Upper lobe of right lung (tissue), 1 donor: ENCODE measurements around the gene SOWAHB. TPM values are rescaled to one million over a fixed set of nuclear protein-coding genes. Genes with fewer than 3 reads are reported as not detected.

ENCODE experiments used
- ATAC-seq: fragments of 200-7000 bp; cut with Tn5 transposase; one replicate; pipeline ENCODE4 v1.9.1; 2020; ENCODE audit warnings: mild to moderate bottlenecking, moderate library complexity
- DNase-seq: peaks from one replicate; pipeline ENCODE4 v3.0.0-alpha.2; 2020
- H3K27ac ChIP-seq: fragments of 200-600 bp; one replicate; pipeline ENCODE4 v1.8.0; 2022
- H3K27me3 ChIP-seq: fragments of 200-600 bp; one replicate; pipeline ENCODE4 v1.8.0; 2022; ENCODE audit warnings: mild to moderate bottlenecking
- H3K36me3 ChIP-seq: fragments of 200-600 bp; one replicate; pipeline ENCODE4 v1.8.0; 2022
- H3K4me1 ChIP-seq: fragments of 200-600 bp; one replicate; pipeline ENCODE4 v1.8.0; 2022
- H3K4me3 ChIP-seq: fragments of 200-600 bp; one replicate; pipeline ENCODE4 v1.8.0; 2022; ENCODE audit warnings: mild to moderate bottlenecking
- H3K9me3 ChIP-seq: fragments of 200-600 bp; one replicate; pipeline ENCODE4 v1.8.0; 2022
- intact Hi-C: fragments of 100-400 bp; cut with DNase I; formaldehyde crosslinking; loops from one replicate; pipeline ENCODE4 v1.11.0; 2022
- total RNA-seq: library from RNA; stranded (reverse); fragmentation: NEBNext Ultra II Directional; extraction: Animal tissue kit (Norgen Biotek cat#: 25700); gene quantifications from one replicate; pipeline ENCODE4 v1.2.1, GENCODE V29; 2021
- TF ChIP-seq, protein P1 (sequence below): fragments of 200-600 bp; IDR thresholded peaks from one replicate; pipeline ENCODE4 v1.8.0; 2022; ENCODE audit warnings: antibody characterized with exemption
- donor health status: DM: no; HTN: yes; CAD: no; lungs with severe emphysema.

Gene SOWAHB
- total RNA-seq, 1 donor from 2014 or later: 2.5 TPM

DNA sequence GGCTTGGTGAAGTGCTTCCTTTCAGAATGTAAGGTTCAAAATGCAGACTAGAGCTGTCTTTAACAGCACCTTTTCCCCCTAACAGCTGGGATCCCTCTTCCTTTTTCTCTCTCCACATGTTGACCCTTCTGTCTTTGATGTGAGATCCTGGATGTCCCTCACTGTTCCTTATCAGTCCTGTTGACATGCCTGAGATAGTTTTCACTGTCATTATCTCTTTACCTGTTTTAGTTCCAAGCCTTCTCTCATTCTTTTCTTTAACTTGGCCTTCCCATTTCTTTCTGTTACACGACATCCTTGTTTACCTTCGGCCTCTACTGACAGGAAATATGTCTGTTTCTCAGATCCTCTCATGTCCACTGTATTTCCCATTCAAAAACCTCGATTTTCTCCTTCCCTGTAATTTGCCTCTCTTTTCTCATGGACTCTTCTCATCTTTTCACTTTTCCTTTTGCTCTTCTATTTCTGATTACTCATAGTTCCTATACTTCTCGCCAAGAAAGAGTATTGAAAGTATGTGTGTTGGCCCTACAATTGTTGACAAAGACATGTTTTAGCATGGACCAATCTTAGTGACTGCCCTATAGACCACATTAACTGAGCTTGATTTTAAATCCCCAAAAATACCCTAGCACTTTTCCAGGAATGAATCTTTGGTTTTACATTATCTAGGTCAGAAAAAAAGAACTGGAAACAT lies 1.2 kb upstream of the SOWAHB start:
- Histone ChIP-seq H3K27me3 (peaks cover 21% of the 10 kb centered on the region), H3K36me3 (no peaks in the 10 kb centered on the region), H3K4me1 (peaks cover 10% of the 10 kb centered on the region), H3K27ac (no peak overlapping the region), H3K9me3 (no peaks in the 10 kb centered on the region), H3K4me3 (no peak overlapping the region)
- DNase-seq: no peak
- no peak for ATAC-seq
- TF ChIP-seq, protein P1, sequence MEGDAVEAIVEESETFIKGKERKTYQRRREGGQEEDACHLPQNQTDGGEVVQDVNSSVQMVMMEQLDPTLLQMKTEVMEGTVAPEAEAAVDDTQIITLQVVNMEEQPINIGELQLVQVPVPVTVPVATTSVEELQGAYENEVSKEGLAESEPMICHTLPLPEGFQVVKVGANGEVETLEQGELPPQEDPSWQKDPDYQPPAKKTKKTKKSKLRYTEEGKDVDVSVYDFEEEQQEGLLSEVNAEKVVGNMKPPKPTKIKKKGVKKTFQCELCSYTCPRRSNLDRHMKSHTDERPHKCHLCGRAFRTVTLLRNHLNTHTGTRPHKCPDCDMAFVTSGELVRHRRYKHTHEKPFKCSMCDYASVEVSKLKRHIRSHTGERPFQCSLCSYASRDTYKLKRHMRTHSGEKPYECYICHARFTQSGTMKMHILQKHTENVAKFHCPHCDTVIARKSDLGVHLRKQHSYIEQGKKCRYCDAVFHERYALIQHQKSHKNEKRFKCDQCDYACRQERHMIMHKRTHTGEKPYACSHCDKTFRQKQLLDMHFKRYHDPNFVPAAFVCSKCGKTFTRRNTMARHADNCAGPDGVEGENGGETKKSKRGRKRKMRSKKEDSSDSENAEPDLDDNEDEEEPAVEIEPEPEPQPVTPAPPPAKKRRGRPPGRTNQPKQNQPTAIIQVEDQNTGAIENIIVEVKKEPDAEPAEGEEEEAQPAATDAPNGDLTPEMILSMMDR: no peak
- intact Hi-C loops: no loop called here

DNA sequence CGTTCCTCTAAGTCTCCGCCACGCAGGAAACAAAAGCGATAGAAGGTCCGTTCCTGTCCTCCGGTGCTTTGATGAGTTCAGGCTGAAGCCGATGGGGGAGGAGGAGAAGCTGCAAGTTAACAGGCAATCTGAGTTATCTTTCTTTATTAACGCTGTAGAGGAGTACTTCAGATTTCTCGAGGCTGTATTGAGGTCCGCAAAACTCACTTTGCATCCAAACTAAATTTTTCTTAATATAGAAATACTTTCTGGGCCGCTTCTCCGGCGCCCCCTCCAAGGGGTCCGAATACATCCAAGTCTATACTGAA lies 395 bp upstream of the SOWAHB start:
- Histone ChIP-seq H3K4me1 (peaks cover 10% of the 10 kb centered on the region), H3K36me3 (no peaks in the 10 kb centered on the region), H3K27ac (no peak overlapping the region), H3K27me3 (peaks cover 21% of the 10 kb centered on the region), H3K9me3 (no peaks in the 10 kb centered on the region), H3K4me3 (peak overlapping the region; percentile 55)
- intact Hi-C loops: no loop called here
- TF ChIP-seq, protein P1: no peak
- no peak for DNase-seq
- no peak for ATAC-seq

DNA sequence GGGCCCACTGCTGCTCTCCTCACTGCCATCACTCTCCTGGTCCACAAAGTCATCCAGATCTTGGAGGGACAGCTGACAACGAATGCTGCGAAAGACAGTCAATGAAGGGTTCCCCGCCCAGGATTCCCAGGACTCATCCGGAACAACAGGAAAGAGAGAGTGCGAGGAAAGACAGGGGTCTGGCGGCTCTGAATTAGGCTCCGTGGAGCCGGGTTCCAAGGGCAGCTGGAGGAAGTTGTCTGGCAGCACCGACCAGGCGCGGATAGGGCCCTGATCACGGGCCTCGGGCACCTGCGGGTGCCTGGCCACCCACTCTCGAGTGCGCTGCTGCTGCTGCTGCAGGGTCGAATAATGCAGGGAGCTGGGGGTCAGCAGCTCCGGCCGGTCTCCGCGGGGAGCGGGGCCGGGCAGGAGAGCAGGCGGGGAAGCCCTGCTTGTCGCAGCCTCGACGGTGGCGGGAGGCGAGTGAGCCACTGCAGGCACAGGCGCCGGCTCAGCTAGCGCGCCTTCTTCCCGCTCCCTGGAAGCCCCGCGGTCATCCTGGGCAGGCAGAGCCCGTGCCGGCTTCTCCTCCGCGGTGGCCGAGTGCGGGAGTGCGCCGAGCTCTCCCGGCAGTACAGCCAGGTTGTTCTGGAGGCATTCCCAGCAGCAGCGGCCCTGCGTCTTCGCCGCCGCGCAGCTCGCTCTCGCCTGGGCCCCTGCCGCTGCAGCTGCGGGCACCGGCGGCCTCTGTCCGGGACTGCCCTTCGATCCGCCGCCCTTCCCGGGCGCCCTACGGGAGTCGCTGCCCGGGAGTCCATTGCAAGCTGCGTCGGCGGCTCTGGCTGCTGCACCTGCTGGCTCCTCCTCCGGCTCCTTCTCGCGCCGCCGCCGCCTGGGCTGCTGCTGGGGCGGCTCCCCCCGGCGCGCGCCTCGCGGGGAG lies 1.1 kb downstream of the SOWAHB start:
- H3K9me3 ChIP-seq: no peaks in the 10 kb centered on the region
- peak overlapping the region; percentile 74 for H3K27ac ChIP-seq
- H3K36me3 ChIP-seq: no peaks in the 10 kb centered on the region
- peaks cover 21% of the 10 kb centered on the region for H3K27me3 ChIP-seq
- H3K4me1 ChIP-seq: peaks cover 10% of the 10 kb centered on the region
- TF ChIP-seq, protein P1: no peak
- DNase-seq: peak; percentile 81
- intact Hi-C loops: no loop called here
- H3K4me3 ChIP-seq: peak overlapping the region; percentile 55
- peak; percentile 70 for ATAC-seq

DNA sequence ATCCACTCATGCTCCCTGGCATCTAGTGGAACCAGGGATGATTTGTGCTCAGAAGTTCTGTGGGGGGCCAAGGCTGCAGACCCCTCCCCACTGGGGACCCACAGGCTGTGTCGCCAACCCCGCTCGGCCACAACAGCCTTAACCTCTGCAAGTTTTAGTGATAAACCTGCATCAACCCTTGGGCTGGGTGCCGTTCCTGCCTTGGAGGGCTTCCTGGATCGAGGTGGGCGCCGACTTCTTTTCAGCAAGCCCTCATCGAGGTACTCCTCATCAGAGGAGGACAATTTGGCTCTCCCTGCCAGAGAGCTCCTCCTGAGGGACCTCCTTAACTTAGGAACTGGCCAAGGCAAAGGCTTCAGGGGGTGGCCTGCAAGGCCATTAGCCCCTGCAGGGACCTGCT lies 1.9 kb downstream of the SOWAHB start:
- DNase-seq (no peak), ATAC-seq (no peak)
- H3K4me3 ChIP-seq: no peak overlapping the region
- H3K27me3 ChIP-seq: peaks cover 21% of the 10 kb centered on the region
- intact Hi-C loops: no loop called here
- H3K9me3 ChIP-seq: no peaks in the 10 kb centered on the region
- no peak overlapping the region for H3K27ac ChIP-seq
- TF ChIP-seq, protein P1: no peak
- no peaks in the 10 kb centered on the region for H3K36me3 ChIP-seq
- peaks cover 10% of the 10 kb centered on the region for H3K4me1 ChIP-seq

DNA sequence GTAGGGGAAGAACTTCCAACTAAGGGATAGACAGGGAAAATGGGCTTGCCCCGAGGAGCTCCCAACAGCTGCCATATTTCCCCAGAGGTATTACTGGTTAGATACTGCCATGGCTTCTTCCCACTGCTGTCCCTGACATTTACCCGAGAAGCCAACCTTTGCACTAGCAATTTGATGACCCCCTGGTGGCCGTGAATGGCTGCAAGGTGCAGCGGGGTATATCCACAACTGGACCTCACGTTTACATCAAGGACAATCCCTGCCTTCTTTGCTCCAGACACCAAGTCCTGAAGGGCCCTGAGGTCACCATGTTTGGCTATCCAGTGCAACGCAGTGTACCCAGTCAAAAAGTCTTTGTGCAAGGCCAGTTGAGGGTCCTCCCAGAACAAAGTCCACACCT lies 2.3 kb downstream of the SOWAHB start:
- intact Hi-C loops: no loop called here
- Histone ChIP-seq H3K27ac (no peak overlapping the region), H3K4me1 (peaks cover 10% of the 10 kb centered on the region), H3K4me3 (no peak overlapping the region), H3K9me3 (no peaks in the 10 kb centered on the region), H3K27me3 (peaks cover 18% of the 10 kb centered on the region), H3K36me3 (no peaks in the 10 kb centered on the region)
- no peak for ATAC-seq
- TF ChIP-seq, protein P1: no peak
- no peak for DNase-seq
